OCI-LY7 (cell line): ENCODE results near the gene SETD3. TPM values are rescaled to one million over a fixed set of nuclear protein-coding genes. Genes with fewer than 3 reads are reported as not detected.

Experiments used
- BruUV-seq: library from RNA; stranded (reverse); fragments of 400-500 nt; replicated peaks from 2 replicates; lab custom pipeline; 2021; lab: Mats Ljungman, UMichigan
- CTCF ChIA-PET: fragments of 300-600 bp; sonication (Branson Sonifier 250); formaldehyde crosslinking; loops from one replicate; lab custom pipeline; 2022; ENCODE audit warnings: antibody characterized with exemption; ENCODE audit not compliant: unreplicated experiment; lab: Charles Lee
- POLR2A ChIA-PET: fragments of 300-600 bp; sonication (Branson Sonifier 250); formaldehyde crosslinking; loops from one replicate; lab custom pipeline; 2022; ENCODE audit warnings: antibody characterized with exemption; lab: Charles Lee
- DNase-seq: peaks from one replicate; pipeline ENCODE4 v3.0.0-alpha.2; 2015; ENCODE audit warnings: low spot score
- H2AFZ ChIP-seq: fragments of 200-600 bp; sonication (generic), shearing (Covaris generic); 2 replicates; pipeline ENCODE4 v1.6.1; 2014; ENCODE audit warnings: mild to moderate bottlenecking, antibody characterized with exemption, low read length, moderate library complexity
- H3K27ac ChIP-seq: fragments of 200-600 bp; sonication (generic); 2 replicates; pipeline ENCODE4 v1.5.1; 2014; ENCODE audit warnings: mixed run types, low read depth, mild to moderate bottlenecking, moderate library complexity, low read length, inconsistent platforms; ENCODE audit not compliant: poor library complexity, severe bottlenecking
- H3K36me3 ChIP-seq: fragments of 200-600 bp; sonication (generic); 2 replicates; pipeline ENCODE4 v1.6.1; 2014; ENCODE audit warnings: mild to moderate bottlenecking, antibody characterized with exemption, low read length, moderate library complexity, mixed read lengths; ENCODE audit not compliant: insufficient read depth
- H3K4me1 ChIP-seq: fragments of 200-600 bp; sonication (generic); 2 replicates; pipeline ENCODE4 v1.5.1; 2014; ENCODE audit warnings: mild to moderate bottlenecking, low read length; ENCODE audit not compliant: insufficient read depth, poor library complexity, severe bottlenecking
- H3K4me2 ChIP-seq: fragments of 200-600 bp; sonication (generic); 2 replicates; pipeline ENCODE4 v1.6.1; 2014; ENCODE audit warnings: mild to moderate bottlenecking, low read length
- H3K4me3 ChIP-seq: fragments of 200-600 bp; sonication (generic); 2 replicates; pipeline ENCODE4 v1.5.1; 2014; ENCODE audit warnings: mild to moderate bottlenecking, low read depth, low read length; ENCODE audit not compliant: poor library complexity, severe bottlenecking
- H3K79me2 ChIP-seq: fragments of 200-600 bp; sonication (generic); 2 replicates; pipeline ENCODE4 v1.6.1; 2016; ENCODE audit warnings: low read depth, mild to moderate bottlenecking, low read length, moderate library complexity, mixed read lengths; ENCODE audit not compliant: insufficient read depth
- H3K9me2 ChIP-seq: fragments of 200-600 bp; sonication (generic); 2 replicates; pipeline ENCODE4 v1.6.1; 2016; ENCODE audit warnings: mild to moderate bottlenecking, low read length, mixed read lengths; ENCODE audit not compliant: insufficient read depth
- H3K9me3 ChIP-seq: fragments of 200-600 bp; sonication (generic); 2 replicates; pipeline ENCODE4 v1.6.1; 2014; ENCODE audit warnings: mild to moderate bottlenecking, mixed run types, low read length, mixed read lengths
- H4K20me1 ChIP-seq: fragments of 200-600 bp; sonication (generic); 2 replicates; pipeline ENCODE4 v1.6.1; 2014; ENCODE audit warnings: mild to moderate bottlenecking, antibody characterized with exemption, low read length, moderate library complexity, mixed read lengths; ENCODE audit not compliant: insufficient read depth
- CTCF ChIP-seq: fragments of 200-600 bp; sonication (generic); conservative IDR thresholded peaks from 2 replicates; pipeline ENCODE4 v1.5.1; 2014; ENCODE audit warnings: mild to moderate bottlenecking, antibody characterized with exemption, low read length, moderate library complexity, mixed read lengths
- EZH2phosphoT487 ChIP-seq: fragments of 200-600 bp; sonication (generic); IDR thresholded peaks from 2 replicates; pipeline ENCODE4 v1.6.1; 2018; ENCODE audit warnings: low read depth, borderline replicate concordance, mild to moderate bottlenecking, mixed run types, antibody characterized with exemption, low read length, moderate library complexity, mixed read lengths
- intact Hi-C: fragments of 100-400 bp; cut with micrococcal nuclease; formaldehyde crosslinking; loops from one replicate; pipeline ENCODE4 v1.10.0; 2022; ENCODE audit not compliant: unreplicated experiment
- total RNA-seq, 2 experiments: library from RNA; depleted of rRNA in 1 of 2; stranded (reverse); fragments of >200 nt in 1 of 2; shearing (Covaris generic) in 1 of 2; gene quantifications; 2 replicates each; pipeline ENCODE4 v1.2.3, GENCODE V29; 2014 to 2022

The SETD3 gene
- total RNA-seq, 2 experiments from 2014 or later = 42.4 to 65.5 TPM

GRCh38 chr14:99436247-99437180, 44.1 kb downstream of the SETD3 start:
- no peak for TF ChIP-seq EZH2phosphoT487
- TF ChIP-seq CTCF = no peak
- no peaks in the 10 kb centered on the region for H3K9me2 ChIP-seq
- ChIA-PET POLR2A (interaction anchor here (0.6 to 1.7 kb wide), 3 partner anchors 8 to 44 kb away, joined by 3 to 4 read pairs (median 4); partner anchors contain the start of gene SETD3), CTCF (no interaction called here)
- no peak overlapping the region for H3K4me2 ChIP-seq
- H3K4me1 ChIP-seq = peaks cover 30% of the 10 kb centered on the region
- H4K20me1 ChIP-seq = no peaks in the 10 kb centered on the region
- H3K4me3 ChIP-seq = no peak overlapping the region
- no peaks in the 10 kb centered on the region for H3K9me3 ChIP-seq
- H3K79me2 ChIP-seq = no peaks in the 10 kb centered on the region
- H2AFZ ChIP-seq = no peak overlapping the region
- no peak overlapping the region for H3K27ac ChIP-seq
- intact Hi-C loops = no loop called here
- no peak for DNase-seq
- H3K36me3 ChIP-seq = peaks cover 53% of the 10 kb centered on the region
- no TSS peak for BruUV-seq

GRCh38 chr14:99435327-99435726, 45.3 kb downstream of the SETD3 start:
- CTCF ChIA-PET = no interaction called here
- TF ChIP-seq CTCF (no peak), EZH2phosphoT487 (no peak)
- no peaks in the 10 kb centered on the region for H4K20me1 ChIP-seq
- H2AFZ ChIP-seq = no peak overlapping the region
- intact Hi-C loops = no loop called here
- H3K4me3 ChIP-seq = no peak overlapping the region
- H3K79me2 ChIP-seq = no peaks in the 10 kb centered on the region
- DNase-seq = no peak
- no peaks in the 10 kb centered on the region for H3K9me2 ChIP-seq
- H3K9me3 ChIP-seq = no peaks in the 10 kb centered on the region
- BruUV-seq = no TSS peak
- peaks cover 51% of the 10 kb centered on the region for H3K36me3 ChIP-seq
- no peak overlapping the region for H3K27ac ChIP-seq
- peaks cover 41% of the 10 kb centered on the region for H3K4me1 ChIP-seq
- POLR2A ChIA-PET = interaction anchor here (0.7 to 1.7 kb wide), 5 partner anchors 9 to 871 kb away, joined by 3 to 8 read pairs (median 3); partner anchors contain the start of gene SETD3
- no peak overlapping the region for H3K4me2 ChIP-seq
